22Rv1 (cell line): ENCODE data around the gene ARPC1A.

Experiments
- CTCF ChIP-seq: fragments of 450-650 bp; IDR thresholded peaks from 2 replicates; pipeline ENCODE4 v1.5.1; 2017; ENCODE audit warnings: mild to moderate bottlenecking
- ZFX ChIP-seq: fragments of 450-650 bp; IDR thresholded peaks from 2 replicates; pipeline ENCODE4 v1.6.1; 2017; ENCODE audit warnings: antibody characterized with exemption, borderline replicate concordance

GRCh38 chr7:99371376-99371920 is 45.8 kb downstream of the ARPC1A start:
- TF ChIP-seq CTCF (no peak), ZFX (no peak)
